Loucy (cell line): ENCODE results near the gene PET100.

Experiments used
- H2AFZ ChIP-seq: fragments of 200-600 bp; sonication (generic); 2 replicates; pipeline ENCODE4 v1.6.0; 2016; ENCODE audit warnings: antibody characterized with exemption, mild to moderate bottlenecking, low read length, moderate library complexity
- H3F3A ChIP-seq: fragments of 200-600 bp; 2 replicates; pipeline ENCODE4 v1.6.0; 2016; ENCODE audit warnings: antibody characterized with exemption, low read depth, mild to moderate bottlenecking
- H3K27me3 ChIP-seq: fragments of 200-600 bp; sonication (generic); 2 replicates; pipeline ENCODE4 v1.6.1; 2014; ENCODE audit warnings: low read length, mild to moderate bottlenecking; ENCODE audit not compliant: insufficient read depth, poor library complexity, severe bottlenecking
- H3K36me3 ChIP-seq: fragments of 200-600 bp; sonication (generic); 2 replicates; pipeline ENCODE4 v1.6.1; 2016; ENCODE audit warnings: low read length; ENCODE audit not compliant: insufficient read depth
- H3K4me1 ChIP-seq: fragments of 200-600 bp; sonication (generic); 2 replicates; pipeline ENCODE4 v1.5.1; 2014; ENCODE audit warnings: low read length, mild to moderate bottlenecking; ENCODE audit not compliant: insufficient read depth, poor library complexity, severe bottlenecking
- H3K4me2 ChIP-seq: fragments of 200-600 bp; sonication (generic); 2 replicates; pipeline ENCODE4 v1.6.0; 2014; ENCODE audit warnings: antibody characterized with exemption, low read length, low read depth, mild to moderate bottlenecking; ENCODE audit not compliant: poor library complexity, severe bottlenecking
- H3K4me3 ChIP-seq: fragments of 200-600 bp; sonication (generic); 2 replicates; pipeline ENCODE4 v1.5.1; 2014; ENCODE audit warnings: low read length, mild to moderate bottlenecking, mixed read lengths; ENCODE audit not compliant: poor library complexity, severe bottlenecking
- H3K79me2 ChIP-seq: fragments of 200-600 bp; sonication (generic); 2 replicates; pipeline ENCODE4 v1.6.1; 2014; ENCODE audit warnings: low read length; ENCODE audit not compliant: insufficient read depth
- H3K9ac ChIP-seq: fragments of 200-600 bp; sonication (generic); 2 replicates; pipeline ENCODE4 v1.6.0; 2014; ENCODE audit warnings: mild to moderate bottlenecking, low read depth, low read length, moderate library complexity; ENCODE audit not compliant: poor library complexity, severe bottlenecking
- H3K9me2 ChIP-seq: fragments of 200-600 bp; sonication (generic); replicated peaks from 2 replicates; pipeline ENCODE4 v1.6.1; 2016; ENCODE audit warnings: low read depth, low read length, mixed read lengths
- H3K9me3 ChIP-seq: fragments of 200-600 bp; sonication (generic); 2 replicates; pipeline ENCODE4 v1.6.1; 2014; ENCODE audit warnings: mild to moderate bottlenecking, antibody characterized with exemption, low read length, low read depth; ENCODE audit not compliant: insufficient read depth
- H4K20me1 ChIP-seq: fragments of 200-600 bp; sonication (generic); 2 replicates; pipeline ENCODE4 v1.6.0; 2014; ENCODE audit warnings: antibody characterized with exemption, low read length, mild to moderate bottlenecking; ENCODE audit not compliant: insufficient read depth, poor library complexity, severe bottlenecking
- CTCF ChIP-seq: fragments of 200-600 bp; sonication (generic); conservative IDR thresholded peaks from 2 replicates; pipeline ENCODE4 v1.5.1; 2014; ENCODE audit warnings: mild to moderate bottlenecking, antibody characterized with exemption, low read length
- EZH2phosphoT487 ChIP-seq: fragments of 200-600 bp; IDR thresholded peaks from 2 replicates; pipeline ENCODE4 v1.6.1; 2018; ENCODE audit warnings: antibody characterized with exemption, mild to moderate bottlenecking, moderate library complexity, borderline replicate concordance

Gene PET100

GRCh38 chr19:7644550-7644877, 14.9 kb downstream of the PET100 start:
- H3K9me2 ChIP-seq = no peaks in the 10 kb centered on the region
- H3F3A ChIP-seq = no peaks in the 10 kb centered on the region
- H3K4me1 ChIP-seq = no peaks in the 10 kb centered on the region
- no peaks in the 10 kb centered on the region for H3K36me3 ChIP-seq
- no peaks in the 10 kb centered on the region for H4K20me1 ChIP-seq
- no peaks in the 10 kb centered on the region for H3K9me3 ChIP-seq
- H3K4me2 ChIP-seq = no peak overlapping the region
- H2AFZ ChIP-seq = no peak overlapping the region
- H3K4me3 ChIP-seq = no peak overlapping the region
- TF ChIP-seq CTCF = no peak
- no peak for TF ChIP-seq EZH2phosphoT487
- H3K79me2 ChIP-seq = no peaks in the 10 kb centered on the region
- H3K27me3 ChIP-seq = no peaks in the 10 kb centered on the region
- H3K9ac ChIP-seq = no peak overlapping the region

- H3K79me2 ChIP-seq = no peaks in the 10 kb centered on the region
- H3K4me1 ChIP-seq = no peaks in the 10 kb centered on the region
- H3K36me3 ChIP-seq = no peaks in the 10 kb centered on the region
- no peaks in the 10 kb centered on the region for H3K9me2 ChIP-seq
- no peak overlapping the region for H3K9ac ChIP-seq
- no peaks in the 10 kb centered on the region for H3K27me3 ChIP-seq
- no peak overlapping the region for H2AFZ ChIP-seq
- H3K9me3 ChIP-seq = no peaks in the 10 kb centered on the region
- no peak overlapping the region for H3K4me3 ChIP-seq
- H3F3A ChIP-seq = no peaks in the 10 kb centered on the region
- TF ChIP-seq EZH2phosphoT487 = no peak
- no peak for TF ChIP-seq CTCF
- no peak overlapping the region for H3K4me2 ChIP-seq
- H4K20me1 ChIP-seq = no peaks in the 10 kb centered on the region
Measured at GRCh38 chr19:7645163-7645562, 15.6 kb downstream of the PET100 start.

GRCh38 chr19:7645656-7646425, 16.2 kb downstream of the PET100 start:
- H3K4me1 ChIP-seq = no peaks in the 10 kb centered on the region
- no peaks in the 10 kb centered on the region for H3K9me2 ChIP-seq
- no peak overlapping the region for H3K4me3 ChIP-seq
- H3F3A ChIP-seq = no peaks in the 10 kb centered on the region
- no peak overlapping the region for H3K9ac ChIP-seq
- H3K79me2 ChIP-seq = no peaks in the 10 kb centered on the region
- H3K4me2 ChIP-seq = no peak overlapping the region
- H4K20me1 ChIP-seq = no peaks in the 10 kb centered on the region
- no peak overlapping the region for H2AFZ ChIP-seq
- H3K27me3 ChIP-seq = no peaks in the 10 kb centered on the region
- H3K36me3 ChIP-seq = no peaks in the 10 kb centered on the region
- TF ChIP-seq EZH2phosphoT487 (no peak), CTCF (no peak)
- no peaks in the 10 kb centered on the region for H3K9me3 ChIP-seq
